GM12865 (cell line): ENCODE measurements around the gene ZFAND3.
"Not testable (repeated sequence)": the region's sequence is repeated elsewhere in the genome, so short reads cannot be mapped to it uniquely, and the experiment has no call there.

ENCODE experiments used
- DNase-seq: peaks from one replicate; pipeline ENCODE4 v3.0.0; 2010; ENCODE audit warnings: low read depth
- H3K4me3 ChIP-seq: 2 replicates; pipeline ENCODE4 v1.5.1; 2011; ENCODE audit warnings: mild to moderate bottlenecking, low read depth, low read length, control low read depth
- CTCF ChIP-seq: IDR thresholded peaks from 2 replicates; pipeline ENCODE4 v1.5.1; 2011; ENCODE audit warnings: low read length, control low read depth, low read depth, inconsistent platforms; ENCODE audit not compliant: insufficient read depth; ENCODE audit errors: missing control alignments

ZFAND3 gene

GRCh38 chr6:37889051-37889450 lies 69.5 kb downstream of the ZFAND3 start:
- TF ChIP-seq CTCF, result no peak
- no peak for DNase-seq
- no peak overlapping the region for H3K4me3 ChIP-seq

GRCh38 chr6:37889486-37889885 lies 70.0 kb downstream of the ZFAND3 start:
- no peak overlapping the region for H3K4me3 ChIP-seq
- TF ChIP-seq CTCF, result no peak
- DNase-seq, result no peak

- TF ChIP-seq CTCF, result no peak
- no peak overlapping the region for H3K4me3 ChIP-seq
- no peak for DNase-seq
Observed at GRCh38 chr6:37891072-37891471, 71.5 kb downstream of the ZFAND3 start.

GRCh38 chr6:37893257-37893656 lies 73.7 kb downstream of the ZFAND3 start:
- H3K4me3 ChIP-seq, result no peak overlapping the region
- no peak for TF ChIP-seq CTCF
- no peak for DNase-seq

- peak; percentile 17 for DNase-seq
- H3K4me3 ChIP-seq, result not testable (repeated sequence)
Observed at GRCh38 chr6:37893734-37894133, 74.2 kb downstream of the ZFAND3 start.

GRCh38 chr6:37894585-37894984 lies 75.1 kb downstream of the ZFAND3 start:
- no peak for DNase-seq
- TF ChIP-seq CTCF, result no peak
- H3K4me3 ChIP-seq, result no peak overlapping the region

- TF ChIP-seq CTCF, result no peak
- DNase-seq, result no peak
- H3K4me3 ChIP-seq, result no peak overlapping the region
Observed at GRCh38 chr6:37897321-37897720, 77.8 kb downstream of the ZFAND3 start.
